ENCODE data around the gene EML5. TPM values are rescaled to one million over a fixed set of nuclear protein-coding genes. Genes with fewer than 3 reads are reported as not detected.

Gene EML5
- total and polyA plus RNA-seq, 2 of the 13 experiments (the other 11 are each of a cell fraction or from before 2014, with no cell fraction given) = 0.11 TPM; not detected in 1

GRCh38 chr14:88840926-88841325, 48.2 kb upstream of the EML5 start:
- 96% methylated on average over 5 of the region's 5 CpGs for WGBS (ENCODE audit: low lambda C conversion rate)
- CTCF ChIA-PET (ENCODE audit: low intra/inter-chr PET ratio, low total read pairs) = no interaction called here
- no peaks in the 10 kb centered on the region for H3K79me2 ChIP-seq (ENCODE audit: insufficient read depth, low read length)

GRCh38 chr14:88838015-88838414, 45.3 kb upstream of the EML5 start:
- H3K9ac ChIP-seq (ENCODE audit: insufficient read depth, low read depth, low read length) = no peak overlapping the region
- CTCF ChIA-PET (ENCODE audit: low intra/inter-chr PET ratio, low total read pairs) = no interaction called here
- POLR2A ChIA-PET = no interaction called here

More at GRCh38 chr14:88840926-88841325, 48.2 kb upstream of the EML5 start:
- ATAC-seq (no peak), DNase-seq (ENCODE audit: low spot score) (no peak), FAIRE-seq (no peak)
- no peak overlapping the region for H3K4me3 ChIP-seq (replicated peaks in 1 of 3; ENCODE audit: insufficient read depth in 1 of 3, low read depth in 2 of 3, low read length in 3 of 3)
- intact Hi-C loops (cut with micrococcal nuclease; ENCODE audit: unreplicated experiment) (no loop called here), in situ Hi-C loops (cut with HindIII; ENCODE audit: extremely low pct_ligation_motif_present, low pct_unique_long_range_greater_than_20kb) (no loop called here)
- H3K4me1 ChIP-seq (ENCODE audit: insufficient read depth, low read length) = no peaks in the 10 kb centered on the region
- no peak overlapping the region for H3K27ac ChIP-seq (ENCODE audit: extremely low read length, insufficient read depth, low read length)
- H3K27me3 ChIP-seq (ENCODE audit: control insufficient read depth in 1 of 2, insufficient read depth in 2 of 2, low read length in 2 of 2) = no peaks in the 10 kb centered on the region
- BruUV-seq (replicated peaks) = no TSS peak
- H2AFZ ChIP-seq (ENCODE audit: low read length) = no peak overlapping the region
- no peaks in the 10 kb centered on the region for H3K9me3 ChIP-seq (ENCODE audit: low read length)
- H3K4me2 ChIP-seq (ENCODE audit: low read depth, low read length) = no peak overlapping the region
- H3K36me3 ChIP-seq (replicated peaks in 1 of 2; ENCODE audit: control insufficient read depth in 1 of 2, insufficient read depth in 2 of 2, low read length in 2 of 2) = peaks cover 0 to 1% of the 10 kb centered on the region in 2 experiments; a peak in 2 of 5 replicates
- TF ChIP-seq CBFB (CRISPR knock-in tag; IDR thresholded peaks at IDR 0.05) = no peak
- no peak for TF ChIP-seq ZNF576 (CRISPR knock-in tag; IDR thresholded peaks at IDR 0.05)
- POLR2A ChIA-PET = interaction anchor here (1.6 kb wide), 1 partner anchor 16 kb away, joined by 4 read pairs; the partner anchor contains the start of gene TTC8
- no peaks in the 10 kb centered on the region for H4K20me1 ChIP-seq (ENCODE audit: insufficient read depth, low read length)
- H3K9ac ChIP-seq (ENCODE audit: insufficient read depth, low read depth, low read length) = no peak overlapping the region

More at GRCh38 chr14:88838015-88838414, 45.3 kb upstream of the EML5 start:
- H3K9me3 ChIP-seq (ENCODE audit: low read length) = no peaks in the 10 kb centered on the region
- no peaks in the 10 kb centered on the region for H3K4me1 ChIP-seq (ENCODE audit: insufficient read depth, low read length)
- no peaks in the 10 kb centered on the region for H4K20me1 ChIP-seq (ENCODE audit: insufficient read depth, low read length)
- no peaks in the 10 kb centered on the region for H3K27me3 ChIP-seq (ENCODE audit: control insufficient read depth in 1 of 2, insufficient read depth in 2 of 2, low read length in 2 of 2)
- H2AFZ ChIP-seq (ENCODE audit: low read length) = no peak overlapping the region
- WGBS (ENCODE audit: low lambda C conversion rate) = 95% methylated on average over 3 of the region's 3 CpGs
- H3K27ac ChIP-seq (ENCODE audit: extremely low read length, insufficient read depth, low read length) = no peak overlapping the region
- peaks cover 2% of the 10 kb centered on the region for H3K79me2 ChIP-seq (ENCODE audit: insufficient read depth, low read length)
- DNase-seq (ENCODE audit: low spot score) (no peak), ATAC-seq (no peak), FAIRE-seq (no peak)
- H3K4me3 ChIP-seq (replicated peaks in 1 of 3; ENCODE audit: insufficient read depth in 1 of 3, low read depth in 2 of 3, low read length in 3 of 3) = no peak overlapping the region
- TF ChIP-seq TEAD2 (CRISPR knock-in tag; IDR thresholded peaks at IDR 0.05) (no peak), PHF5A (CRISPR knock-in tag; IDR thresholded peaks at IDR 0.05; ENCODE audit: low read depth, unreplicated experiment) (no peak), ZNF850 (CRISPR knock-in tag; conservative IDR thresholded peaks at IDR 0.05) (no peak), EEA1 (CRISPR knock-in tag; IDR thresholded peaks at IDR 0.05; ENCODE audit: borderline replicate concordance) (no peak), MXD4 (CRISPR knock-in tag; IDR thresholded peaks at IDR 0.05) (no peak), ATF7 (IDR thresholded peaks at IDR 0.05) (no peak), ATF7 (CRISPR knock-in tag; IDR thresholded peaks at IDR 0.05) (no peak), HOXA9 (CRISPR knock-in tag; IDR thresholded peaks at IDR 0.05; ENCODE audit: borderline replicate concordance) (no peak), TCF7L2 (IDR thresholded peaks at IDR 0.05; ENCODE audit: low read depth, low read length) (no peak), ZC3H4 (CRISPR knock-in tag; IDR thresholded peaks at IDR 0.05; ENCODE audit: borderline replicate concordance) (no peak), DNMT1 (CRISPR knock-in tag; IDR thresholded peaks at IDR 0.05) (no peak), ZNF609 (CRISPR knock-in tag; IDR thresholded peaks at IDR 0.05; ENCODE audit: borderline replicate concordance) (no peak), ZSCAN25 (CRISPR knock-in tag; IDR thresholded peaks at IDR 0.05) (no peak), TEAD3 (CRISPR knock-in tag; optimal IDR thresholded peaks at IDR 0.05; ENCODE audit: borderline replicate concordance) (no peak)
- intact Hi-C loops (cut with micrococcal nuclease; ENCODE audit: unreplicated experiment) = no loop called here
- no TSS peak for BruUV-seq (replicated peaks)
- no peak overlapping the region for H3K4me2 ChIP-seq (ENCODE audit: low read depth, low read length)
- in situ Hi-C loops (cut with HindIII; ENCODE audit: extremely low pct_ligation_motif_present, low pct_unique_long_range_greater_than_20kb) = no loop called here
- peaks cover 0 to 1% of the 10 kb centered on the region in 2 experiments; a peak in 2 of 5 replicates for H3K36me3 ChIP-seq (replicated peaks in 1 of 2; ENCODE audit: control insufficient read depth in 1 of 2, insufficient read depth in 2 of 2, low read length in 2 of 2)
